PC-3 (cell line): ENCODE data around the gene EMILIN1. TPM values are rescaled to one million over a fixed set of nuclear protein-coding genes. Genes with fewer than 3 reads are reported as not detected.

Source experiments
- ATAC-seq: fragments of 200-7000 bp; cut with Tn5 transposase; 2 replicates; pipeline ENCODE4 v1.9.1; 2020; ENCODE audit warnings: mild to moderate bottlenecking, moderate library complexity
- BruUV-seq: library from RNA; stranded (reverse); fragments of 400-500 nt; replicated peaks from 2 replicates; lab custom pipeline; 2021; lab: Mats Ljungman, UMichigan
- CTCF ChIA-PET: fragments of 300-600 bp; sonication (Branson Sonifier 250); formaldehyde crosslinking; loops from one replicate; lab custom pipeline; 2022; ENCODE audit warnings: antibody characterized with exemption; lab: Charles Lee
- POLR2A ChIA-PET: fragments of 300-600 bp; sonication (Branson Sonifier 250); formaldehyde crosslinking; loops from one replicate; lab custom pipeline; 2022; ENCODE audit warnings: antibody characterized with exemption; ENCODE audit not compliant: unreplicated experiment; lab: Charles Lee
- DNase-seq: peaks from one replicate; pipeline ENCODE4 v3.0.0-alpha.2; 2015
- H2AFZ ChIP-seq: fragments of 300-600 bp; sonication (generic); 2 replicates; pipeline ENCODE4 v1.6.0; 2016; ENCODE audit warnings: antibody characterized with exemption, low read length
- H3F3A ChIP-seq: fragments of 300-600 bp; sonication (generic); one replicate; pipeline ENCODE4 v1.6.0; 2017; ENCODE audit warnings: antibody characterized with exemption, low read length, control low read depth, mild to moderate bottlenecking; ENCODE audit not compliant: unreplicated experiment
- H3K27ac ChIP-seq: fragments of 300-600 bp; sonication (generic); 2 replicates; pipeline ENCODE4 v1.5.1; 2016; ENCODE audit warnings: mild to moderate bottlenecking, low read length
- H3K27me3 ChIP-seq: fragments of 300-600 bp; sonication (generic); 2 replicates; pipeline ENCODE4 v1.6.1; 2016; ENCODE audit warnings: low read length, mixed read lengths
- H3K36me3 ChIP-seq: fragments of 300-600 bp; sonication (generic); 2 replicates; pipeline ENCODE4 v1.6.1; 2016; ENCODE audit warnings: low read depth, mixed run types, low read length, mixed read lengths
- H3K4me1 ChIP-seq: fragments of 300-600 bp; sonication (generic); 2 replicates; pipeline ENCODE4 v1.5.1; 2016; ENCODE audit warnings: low read length; ENCODE audit not compliant: insufficient read depth
- H3K4me2 ChIP-seq: fragments of 300-600 bp; sonication (generic); 2 replicates; pipeline ENCODE4 v1.6.0; 2016; ENCODE audit warnings: low read length
- H3K4me3 ChIP-seq: fragments of 300-600 bp; sonication (generic); 2 replicates; pipeline ENCODE4 v1.5.1; 2016; ENCODE audit warnings: mild to moderate bottlenecking, low read length, mixed read lengths
- H3K79me2 ChIP-seq: fragments of 300-600 bp; sonication (generic); 2 replicates; pipeline ENCODE4 v1.6.1; 2017; ENCODE audit warnings: low read length, mixed read lengths
- H3K9ac ChIP-seq: fragments of 300-600 bp; sonication (generic); 2 replicates; pipeline ENCODE4 v1.6.0; 2016; ENCODE audit warnings: mild to moderate bottlenecking, low read length
- H3K9me2 ChIP-seq: fragments of 300-600 bp; sonication (generic); replicated peaks from 2 replicates; pipeline ENCODE4 v1.6.1; 2016; ENCODE audit warnings: mixed run types, low read length, mixed read lengths
- H3K9me3 ChIP-seq: fragments of 300-600 bp; sonication (generic); 2 replicates; pipeline ENCODE4 v1.6.1; 2016; ENCODE audit warnings: low read length, mixed read lengths
- H4K20me1 ChIP-seq: fragments of 300-600 bp; sonication (generic); 2 replicates; pipeline ENCODE4 v1.6.1; 2016; ENCODE audit warnings: low read length, mixed read lengths
- CTCF ChIP-seq: fragments of 300-600 bp; sonication (generic); conservative IDR thresholded peaks from 2 replicates; pipeline ENCODE4 v1.5.1; 2017; ENCODE audit warnings: antibody characterized with exemption, low read depth, mild to moderate bottlenecking, low read length
- EZH2 ChIP-seq: fragments of 300-600 bp; sonication (generic); IDR thresholded peaks from one replicate; pipeline ENCODE4 v1.6.1; 2017; ENCODE audit warnings: antibody characterized with exemption, mild to moderate bottlenecking, low read length; ENCODE audit not compliant: unreplicated experiment
- EZH2phosphoT487 ChIP-seq: fragments of 300-600 bp; sonication (generic); IDR thresholded peaks from 2 replicates; pipeline ENCODE4 v1.6.1; 2018; ENCODE audit warnings: mild to moderate bottlenecking, antibody characterized with exemption, low read length, borderline replicate concordance
- intact Hi-C: fragments of 100-400 bp; cut with micrococcal nuclease; formaldehyde crosslinking; loops from 2 replicates; pipeline ENCODE4 v1.9.0; 2023
- total RNA-seq: library from RNA; depleted of rRNA; stranded (reverse); fragments of >200 nt; gene quantifications from 2 replicates; pipeline ENCODE4 v1.2.3, GENCODE V29; 2014

EMILIN1 gene
- total RNA-seq, 1 experiment from 2014 or later: 0.69 TPM

- Histone ChIP-seq H3K36me3 (peaks cover 12% of the 10 kb centered on the region), H3K4me3 (peak overlapping the region; percentile 97), H3K9ac (peak overlapping the region; percentile 93), H3F3A (no peaks in the 10 kb centered on the region), H3K27ac (no peak overlapping the region), H2AFZ (no peak overlapping the region), H3K9me2 (no peaks in the 10 kb centered on the region), H4K20me1 (peaks cover 9% of the 10 kb centered on the region; the same call in 1 of the 2 replicates), H3K4me2 (peak overlapping the region; percentile 94), H3K79me2 (peaks cover 22% of the 10 kb centered on the region), H3K9me3 (no peaks in the 10 kb centered on the region), H3K27me3 (no peaks in the 10 kb centered on the region), H3K4me1 (peaks cover 9% of the 10 kb centered on the region)
- CTCF ChIA-PET: no interaction called here
- POLR2A ChIA-PET: no interaction called here
- TSS peak; percentile 61 for BruUV-seq
- DNase-seq: no peak
- no peak for ATAC-seq
- intact Hi-C loops: no loop called here
- TF ChIP-seq EZH2phosphoT487: no peak
- TF ChIP-seq EZH2: no peak
- TF ChIP-seq CTCF: no peak
These were observed 54.9 kb downstream of the EMILIN1 start for GRCh38 chr2:27133195-27133875.

GRCh38 chr2:27133905-27134780 is 55.7 kb downstream of the EMILIN1 start, which contains the start of gene PREB:
PREB (minus strand) TSS chr2:27134636; CDS start chr2:27134421, 215 bp downstream.
- Histone ChIP-seq H2AFZ (peak within 1 kb of the TSS; percentile 79), H3K4me2 (peak within 1 kb of the TSS; percentile 94), H3K9me2 (no peaks in the 10 kb centered on the region), H3K4me1 (peaks cover 9% of the 10 kb centered on the region), H4K20me1 (peaks cover 9% of the 10 kb centered on the region; the same call in 1 of the 2 replicates), H3K79me2 (peaks cover 22% of the 10 kb centered on the region), H3K36me3 (peaks cover 12% of the 10 kb centered on the region), H3F3A (no peaks in the 10 kb centered on the region), H3K27me3 (no peaks in the 10 kb centered on the region), H3K9ac (peak within 1 kb of the TSS; percentile 93), H3K4me3 (peak within 1 kb of the TSS; percentile 97), H3K9me3 (no peaks in the 10 kb centered on the region), H3K27ac (no peak within 1 kb of the TSS)
- TF ChIP-seq EZH2 (no peak), EZH2phosphoT487 (no peak), CTCF (0 out of 2 replicates have a peak, but pooled peaks have one; percentile 27)
- DNase-seq (peak; percentile 98), ATAC-seq (peak; percentile 93)
- POLR2A ChIA-PET: interaction anchor here (0.5 to 0.6 kb wide), 2 partner anchors 58 to 113 kb away, joined by 6 to 13 read pairs; no protein-coding TSS in a partner anchor
- CTCF ChIA-PET: interaction anchor here (0.5 to 0.6 kb wide), 2 partner anchors 145 to 170 kb away, joined by 4 to 8 read pairs; no protein-coding TSS in a partner anchor
- no TSS peak for BruUV-seq
- intact Hi-C loops: no loop called here
